Measurements from ENCODE around the gene CNIH2. TPM values are rescaled to one million over a fixed set of nuclear protein-coding genes. Genes with fewer than 3 reads are reported as not detected.

CNIH2 gene
- total and polyA plus RNA-seq, 2 of the 13 experiments (the other 11 are each of a cell fraction or from before 2014, with no cell fraction given), result 0.60 to 0.69 TPM

GRCh38 chr11:66313321-66314185, 35.6 kb downstream of the CNIH2 start (continued):
- TF ChIP-seq THYN1 (CRISPR knock-in tag; IDR thresholded peaks at IDR 0.05; ENCODE audit: borderline replicate concordance, low read depth), result no peak
- TF ChIP-seq LBX2 (CRISPR knock-in tag; IDR thresholded peaks at IDR 0.05; ENCODE audit: borderline replicate concordance), result no peak
- TF ChIP-seq DNMT3B (CRISPR knock-in tag; conservative IDR thresholded peaks at IDR 0.05), result no peak
- TF ChIP-seq DMAP1 (CRISPR knock-in tag; IDR thresholded peaks at IDR 0.05), result 0 out of 2 replicates have a peak, but pooled peaks have one; percentile 41
- peak; percentile 5 for TF ChIP-seq HNRNPK (IDR thresholded peaks at IDR 0.05; ENCODE audit: low read depth, low read length, poor library complexity, severe bottlenecking)
- peak; percentile 41; the same call in 1 of the 2 replicates for TF ChIP-seq MAZ (IDR thresholded peaks at IDR 0.05; ENCODE audit: borderline replicate concordance, low read depth, low read length)
- no peak for TF ChIP-seq MAZ (CRISPR knock-in tag; IDR thresholded peaks at IDR 0.05; ENCODE audit: low read depth)
- TF ChIP-seq ZNF768 (CRISPR knock-in tag; IDR thresholded peaks at IDR 0.05), result no peak
- no peak for TF ChIP-seq PREB (CRISPR knock-in tag; IDR thresholded peaks at IDR 0.05)
- no peak for TF ChIP-seq WIZ (CRISPR knock-in tag; IDR thresholded peaks at IDR 0.05)
- TF ChIP-seq ZBTB7B (CRISPR knock-in tag; IDR thresholded peaks at IDR 0.05), result peak; percentile 76
- peak; percentile 76; the same call in 1 of the 2 replicates for TF ChIP-seq SPEN (CRISPR knock-in tag; IDR thresholded peaks at IDR 0.05; ENCODE audit: low read depth)
- TF ChIP-seq ZNF256 (CRISPR knock-in tag; conservative IDR thresholded peaks at IDR 0.05), result no peak
- TF ChIP-seq, protein P1, sequence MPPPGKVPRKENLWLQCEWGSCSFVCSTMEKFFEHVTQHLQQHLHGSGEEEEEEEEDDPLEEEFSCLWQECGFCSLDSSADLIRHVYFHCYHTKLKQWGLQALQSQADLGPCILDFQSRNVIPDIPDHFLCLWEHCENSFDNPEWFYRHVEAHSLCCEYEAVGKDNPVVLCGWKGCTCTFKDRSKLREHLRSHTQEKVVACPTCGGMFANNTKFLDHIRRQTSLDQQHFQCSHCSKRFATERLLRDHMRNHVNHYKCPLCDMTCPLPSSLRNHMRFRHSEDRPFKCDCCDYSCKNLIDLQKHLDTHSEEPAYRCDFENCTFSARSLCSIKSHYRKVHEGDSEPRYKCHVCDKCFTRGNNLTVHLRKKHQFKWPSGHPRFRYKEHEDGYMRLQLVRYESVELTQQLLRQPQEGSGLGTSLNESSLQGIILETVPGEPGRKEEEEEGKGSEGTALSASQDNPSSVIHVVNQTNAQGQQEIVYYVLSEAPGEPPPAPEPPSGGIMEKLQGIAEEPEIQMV (CRISPR knock-in tag; IDR thresholded peaks at IDR 0.05; ENCODE audit: low read depth), result 0 out of 2 replicates have a peak, but pooled peaks have one; percentile 25
- TF ChIP-seq, protein P2, sequence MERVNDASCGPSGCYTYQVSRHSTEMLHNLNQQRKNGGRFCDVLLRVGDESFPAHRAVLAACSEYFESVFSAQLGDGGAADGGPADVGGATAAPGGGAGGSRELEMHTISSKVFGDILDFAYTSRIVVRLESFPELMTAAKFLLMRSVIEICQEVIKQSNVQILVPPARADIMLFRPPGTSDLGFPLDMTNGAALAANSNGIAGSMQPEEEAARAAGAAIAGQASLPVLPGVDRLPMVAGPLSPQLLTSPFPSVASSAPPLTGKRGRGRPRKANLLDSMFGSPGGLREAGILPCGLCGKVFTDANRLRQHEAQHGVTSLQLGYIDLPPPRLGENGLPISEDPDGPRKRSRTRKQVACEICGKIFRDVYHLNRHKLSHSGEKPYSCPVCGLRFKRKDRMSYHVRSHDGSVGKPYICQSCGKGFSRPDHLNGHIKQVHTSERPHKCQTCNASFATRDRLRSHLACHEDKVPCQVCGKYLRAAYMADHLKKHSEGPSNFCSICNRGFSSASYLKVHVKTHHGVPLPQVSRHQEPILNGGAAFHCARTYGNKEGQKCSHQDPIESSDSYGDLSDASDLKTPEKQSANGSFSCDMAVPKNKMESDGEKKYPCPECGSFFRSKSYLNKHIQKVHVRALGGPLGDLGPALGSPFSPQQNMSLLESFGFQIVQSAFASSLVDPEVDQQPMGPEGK (CRISPR knock-in tag; IDR thresholded peaks at IDR 0.05), result peak; percentile 68; the same call in 1 of the 2 replicates
- no peak for TF ChIP-seq SP4 (CRISPR knock-in tag; IDR thresholded peaks at IDR 0.05)
- TF ChIP-seq ZZZ3 (CRISPR knock-in tag; IDR thresholded peaks at IDR 0.05; ENCODE audit: borderline replicate concordance), result peak; percentile 46; the same call in 1 of the 2 replicates
- TF ChIP-seq ESRRA (CRISPR knock-in tag; IDR thresholded peaks at IDR 0.05; ENCODE audit: low read depth), result peak; percentile 52; the same call in 1 of the 2 replicates
- TF ChIP-seq, protein P3, sequence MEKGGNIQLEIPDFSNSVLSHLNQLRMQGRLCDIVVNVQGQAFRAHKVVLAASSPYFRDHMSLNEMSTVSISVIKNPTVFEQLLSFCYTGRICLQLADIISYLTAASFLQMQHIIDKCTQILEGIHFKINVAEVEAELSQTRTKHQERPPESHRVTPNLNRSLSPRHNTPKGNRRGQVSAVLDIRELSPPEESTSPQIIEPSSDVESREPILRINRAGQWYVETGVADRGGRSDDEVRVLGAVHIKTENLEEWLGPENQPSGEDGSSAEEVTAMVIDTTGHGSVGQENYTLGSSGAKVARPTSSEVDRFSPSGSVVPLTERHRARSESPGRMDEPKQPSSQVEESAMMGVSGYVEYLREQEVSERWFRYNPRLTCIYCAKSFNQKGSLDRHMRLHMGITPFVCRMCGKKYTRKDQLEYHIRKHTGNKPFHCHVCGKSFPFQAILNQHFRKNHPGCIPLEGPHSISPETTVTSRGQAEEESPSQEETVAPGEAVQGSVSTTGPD (CRISPR knock-in tag; IDR thresholded peaks at IDR 0.05), result no peak
- 0 out of 2 replicates have a peak, but pooled peaks have one; percentile 48 for TF ChIP-seq MXD4 (CRISPR knock-in tag; IDR thresholded peaks at IDR 0.05)
- no peak for TF ChIP-seq ZSCAN29 (CRISPR knock-in tag; conservative IDR thresholded peaks at IDR 0.05)
- TF ChIP-seq TMF1 (CRISPR knock-in tag; IDR thresholded peaks at IDR 0.05; ENCODE audit: low read depth), result no peak
- 0 out of 3 replicates have a peak, but pooled peaks have one; percentile 0 for TF ChIP-seq MXI1 (IDR thresholded peaks at IDR 0.05; ENCODE audit: borderline replicate concordance, low read depth, low read length)

All from HepG2 (cell line).